NCI-H446 (cell line): ENCODE data around the gene SIRPD.

ENCODE experiments used
- DNase-seq, 2 experiments: peaks; one replicate each; lab custom pipeline; 2025; lab: John Stamatoyannopoulos, UW

The SIRPD gene

GRCh38 chr20:1494436-1494835 lies 63.1 kb downstream of the SIRPD start:
- DNase-seq = no peak

GRCh38 chr20:1493536-1493935 lies 64.0 kb downstream of the SIRPD start:
- DNase-seq = no peak

- DNase-seq = no peak
These were observed 65.5 kb downstream of the SIRPD start for GRCh38 chr20:1491860-1492642.

- DNase-seq = no peak
These were observed 66.1 kb downstream of the SIRPD start, which contains the start of gene SIRPB2 for GRCh38 chr20:1491281-1491840. SIRPB2 (minus strand) TSS chr20:1491420; CDS start chr20:1491359, 61 bp downstream.

- no peak for DNase-seq
These were observed 66.8 kb downstream of the SIRPD start for GRCh38 chr20:1490643-1491195.

GRCh38 chr20:1489764-1490436 lies 67.6 kb downstream of the SIRPD start:
- no peak for DNase-seq

- DNase-seq = no peak
These were observed 68.2 kb downstream of the SIRPD start for GRCh38 chr20:1489325-1489724.

- no peak for DNase-seq
These were observed 70.9 kb downstream of the SIRPD start for GRCh38 chr20:1486566-1486965.

GRCh38 chr20:1484438-1485116 lies 72.9 kb downstream of the SIRPD start:
- no peak for DNase-seq
